GM18502 (cell line): ENCODE data around the gene LIPT2.
A peak's percentile ranks its signal among the peaks of the same experiment; 100 is the strongest.
"Not testable (repeated sequence)": the region's sequence is repeated elsewhere in the genome, so short reads cannot be mapped to it uniquely, and the experiment has no call there.

Source experiments
- ATAC-seq: cut with Tn5 transposase; IDR thresholded peaks from one replicate; pipeline ENCODE4 v1.9.1; 2021; ENCODE audit warnings: mild to moderate bottlenecking; ENCODE audit not compliant: unreplicated experiment, poor library complexity

LIPT2 gene

DNA sequence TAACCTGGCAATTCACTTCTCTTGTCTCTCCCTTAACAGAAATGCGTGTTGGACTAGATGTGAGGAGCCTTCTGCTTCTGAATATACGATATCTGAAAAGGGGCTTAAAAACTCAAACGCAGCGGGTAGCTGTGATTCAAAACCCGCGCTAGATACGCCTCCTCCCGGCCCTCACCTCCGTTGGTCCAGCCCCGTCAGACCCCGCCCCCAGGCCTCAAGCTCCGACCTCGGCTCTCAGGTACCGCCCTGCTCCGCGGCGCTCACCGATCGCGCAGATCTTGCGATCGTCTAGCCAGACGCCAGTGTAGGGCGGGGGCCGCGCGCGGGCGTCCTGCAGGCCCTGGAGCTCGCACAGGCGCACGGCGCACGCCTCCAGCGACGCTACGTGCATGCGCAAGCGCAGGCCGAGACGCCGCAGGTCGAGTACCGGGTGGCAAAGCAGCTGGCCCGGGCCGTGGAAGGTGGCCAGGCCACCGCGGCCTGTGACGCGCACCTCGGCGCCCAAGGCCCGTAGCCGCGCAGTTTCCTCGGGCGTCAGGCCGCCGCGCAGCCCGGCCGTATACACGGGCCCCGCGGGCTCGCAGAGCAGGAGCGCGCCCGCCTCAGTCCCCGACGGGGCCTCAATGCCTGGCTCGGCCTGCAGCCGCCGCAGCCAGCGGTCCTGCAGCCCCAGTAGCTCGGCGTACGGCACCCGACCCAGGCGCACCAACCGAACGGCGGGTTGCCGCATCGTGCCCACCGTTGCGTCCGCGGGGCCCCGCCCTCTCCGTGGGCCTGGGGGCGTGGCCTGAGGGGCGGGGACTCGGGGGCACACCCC lies at the start of gene LIPT2:
LIPT2 (minus strand) TSS at position 751 of the 817 bp plus-strand sequence; CDS start at position 730, 21 bp downstream.
- peak; percentile 97 for ATAC-seq

DNA sequence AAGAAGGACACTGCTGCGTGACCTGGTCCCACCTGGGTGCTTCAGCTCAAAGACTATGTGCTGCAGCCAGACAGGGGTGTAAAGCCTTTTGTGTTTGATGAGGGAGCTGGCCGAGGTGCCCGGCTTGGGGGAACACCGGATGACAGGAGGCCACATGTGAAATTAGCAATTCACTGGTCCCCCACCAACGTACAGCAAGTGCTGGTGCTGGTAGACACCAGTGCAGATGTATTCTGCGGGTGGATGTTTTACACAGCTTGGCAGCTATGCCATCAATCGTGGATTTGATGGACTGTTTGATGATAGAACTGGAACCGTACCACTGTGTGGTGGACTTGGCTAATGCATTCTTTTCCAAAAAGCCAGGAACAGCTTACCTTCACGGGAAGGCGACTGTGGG lies 47.9 kb upstream of the LIPT2 start:
- no peak for ATAC-seq

DNA sequence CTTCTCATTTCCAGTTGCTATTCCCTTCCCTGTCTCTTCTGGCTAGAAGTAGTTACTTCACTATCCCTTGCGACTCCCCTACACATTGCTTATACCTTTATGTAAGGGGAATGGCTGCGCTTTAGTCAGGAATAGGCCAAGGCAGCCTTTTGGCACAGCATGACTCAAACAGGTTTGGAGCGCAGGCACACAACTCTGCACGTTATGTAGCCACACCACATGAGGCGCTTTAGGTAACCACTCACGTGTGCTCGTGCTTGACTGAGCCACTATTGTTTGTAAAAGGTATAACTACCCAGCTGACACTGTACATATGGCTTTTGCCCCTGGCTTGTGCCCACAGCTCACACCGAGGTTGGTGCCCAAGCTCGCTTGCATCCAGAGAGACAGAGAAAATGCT lies 46.7 kb upstream of the LIPT2 start:
- ATAC-seq: no peak

DNA sequence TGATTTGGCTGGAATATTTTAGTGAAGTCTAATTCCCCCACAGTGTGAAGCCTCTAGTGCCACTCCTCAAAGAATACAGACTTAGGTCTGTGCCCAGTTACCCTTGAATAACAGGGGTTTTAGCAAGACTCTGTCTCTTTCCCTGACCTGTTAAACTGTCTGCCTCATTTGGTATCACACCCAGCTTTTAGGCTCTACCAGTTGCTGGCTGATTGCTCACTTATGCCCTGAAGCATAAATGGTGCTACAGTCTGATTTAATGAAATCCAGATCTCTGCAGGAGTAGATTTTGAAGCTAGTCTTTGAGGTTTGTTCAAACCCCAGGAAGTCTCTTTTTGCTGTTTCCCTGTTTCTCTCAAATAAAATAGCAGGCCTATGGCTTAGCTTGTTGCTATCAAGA lies 45.2 kb upstream of the LIPT2 start:
- no peak for ATAC-seq

DNA sequence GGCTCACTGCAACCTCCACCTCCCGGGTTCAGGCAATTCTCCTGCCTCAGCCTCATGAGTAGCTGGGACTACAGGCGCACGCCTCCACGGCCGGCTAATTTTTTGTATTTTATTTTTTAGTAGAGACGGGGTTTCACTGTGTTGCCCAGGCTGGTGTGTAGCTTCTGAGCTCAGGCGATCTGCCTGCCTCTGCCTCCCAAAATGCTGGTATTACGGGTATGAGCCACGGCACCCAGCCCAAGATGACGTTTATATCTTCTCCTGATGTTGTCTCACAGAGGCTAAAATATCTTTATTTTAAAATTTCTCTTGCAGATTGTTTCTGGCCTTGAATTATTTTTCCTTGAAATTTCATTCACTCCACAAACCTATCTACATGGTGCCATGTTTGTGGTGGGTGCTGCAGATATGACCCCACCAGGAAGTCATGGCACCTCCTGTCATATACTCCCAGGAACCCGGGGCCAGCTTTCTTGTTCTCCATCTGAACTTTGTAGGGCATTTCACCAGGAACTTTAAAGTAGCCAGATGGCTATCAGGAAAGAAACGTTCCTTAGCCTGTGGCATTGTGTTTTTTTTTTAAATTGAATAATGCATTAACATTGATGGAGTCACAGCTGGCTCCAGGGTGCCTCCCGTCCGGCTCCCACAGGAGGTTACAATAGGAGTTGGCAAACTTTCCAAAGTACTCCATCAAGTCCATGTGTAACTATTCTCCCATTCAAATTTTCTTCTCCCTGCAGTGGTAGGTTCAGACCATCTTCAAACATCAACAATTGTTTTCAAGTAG lies 42.0 kb upstream of the LIPT2 start:
- ATAC-seq: no peak

DNA sequence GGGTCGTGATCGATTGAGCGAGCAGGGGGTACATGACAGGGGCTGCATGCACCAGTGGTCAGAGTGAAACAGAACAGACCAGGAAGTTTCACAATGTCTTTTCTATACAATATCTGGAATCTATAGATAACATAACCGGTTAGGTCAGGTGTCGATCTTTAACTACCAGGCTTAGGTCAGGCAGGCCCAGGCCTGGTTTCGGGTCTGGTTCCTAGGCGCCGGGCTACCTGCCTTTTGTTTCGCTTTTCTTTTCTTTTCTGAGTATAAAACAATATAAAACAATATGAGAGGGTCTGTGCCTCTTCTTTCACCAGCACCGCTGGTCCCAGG lies 41.4 kb upstream of the LIPT2 start:
- ATAC-seq: not testable (repeated sequence)

DNA sequence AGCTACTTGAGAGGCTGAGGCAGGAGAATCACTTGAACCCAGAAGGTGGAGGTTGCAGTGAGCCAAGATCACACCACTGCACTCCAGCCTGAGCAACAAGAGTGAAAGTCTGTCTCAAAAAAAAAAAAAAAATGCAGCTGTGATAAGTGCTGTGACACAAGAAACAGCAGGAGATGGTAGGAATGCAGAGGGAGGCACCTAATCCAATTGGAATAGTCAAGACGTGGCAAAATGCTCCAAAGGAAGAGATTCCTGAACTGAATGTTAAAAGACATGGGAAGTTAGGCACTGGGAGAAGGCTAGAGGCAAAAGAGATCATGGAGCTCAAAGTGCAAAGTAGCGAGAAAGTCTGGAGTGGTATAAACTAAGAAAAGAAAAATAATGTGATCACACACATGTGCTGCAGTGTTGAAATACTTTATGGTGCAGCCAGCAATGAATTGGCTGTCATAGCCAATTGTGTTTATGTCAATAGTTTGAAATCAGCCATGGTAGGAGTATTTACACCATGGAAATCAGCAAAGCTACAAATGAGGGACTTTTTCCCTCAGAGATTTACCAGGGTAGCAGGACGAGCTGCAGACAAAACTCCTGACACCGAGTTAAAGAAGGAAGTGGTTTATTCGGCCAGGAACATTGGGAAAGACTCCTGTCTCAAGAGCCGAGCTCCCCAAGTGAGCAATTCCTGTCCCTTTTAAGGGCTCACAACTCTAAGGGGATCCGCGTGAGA lies 40.9 kb upstream of the LIPT2 start:
- ATAC-seq: no peak

DNA sequence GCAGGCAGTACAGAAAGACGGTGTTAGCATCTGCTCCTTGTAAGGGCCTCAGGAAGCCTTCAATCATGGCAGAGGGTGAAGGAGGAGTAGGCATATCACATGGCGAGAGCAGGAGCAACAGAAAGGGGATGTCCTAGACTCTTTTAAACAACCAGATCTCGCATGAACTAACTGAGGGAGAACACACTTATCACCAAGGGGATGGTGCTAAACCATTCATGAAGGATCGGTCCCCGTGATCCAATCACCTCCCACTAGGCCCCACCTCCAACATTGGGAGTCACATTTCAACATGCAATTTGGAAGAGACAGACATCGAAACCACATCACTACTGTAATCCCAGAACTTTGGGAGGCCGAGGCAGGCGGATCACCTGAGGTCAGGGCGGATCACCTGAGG lies 39.9 kb upstream of the LIPT2 start:
- ATAC-seq: no peak

DNA sequence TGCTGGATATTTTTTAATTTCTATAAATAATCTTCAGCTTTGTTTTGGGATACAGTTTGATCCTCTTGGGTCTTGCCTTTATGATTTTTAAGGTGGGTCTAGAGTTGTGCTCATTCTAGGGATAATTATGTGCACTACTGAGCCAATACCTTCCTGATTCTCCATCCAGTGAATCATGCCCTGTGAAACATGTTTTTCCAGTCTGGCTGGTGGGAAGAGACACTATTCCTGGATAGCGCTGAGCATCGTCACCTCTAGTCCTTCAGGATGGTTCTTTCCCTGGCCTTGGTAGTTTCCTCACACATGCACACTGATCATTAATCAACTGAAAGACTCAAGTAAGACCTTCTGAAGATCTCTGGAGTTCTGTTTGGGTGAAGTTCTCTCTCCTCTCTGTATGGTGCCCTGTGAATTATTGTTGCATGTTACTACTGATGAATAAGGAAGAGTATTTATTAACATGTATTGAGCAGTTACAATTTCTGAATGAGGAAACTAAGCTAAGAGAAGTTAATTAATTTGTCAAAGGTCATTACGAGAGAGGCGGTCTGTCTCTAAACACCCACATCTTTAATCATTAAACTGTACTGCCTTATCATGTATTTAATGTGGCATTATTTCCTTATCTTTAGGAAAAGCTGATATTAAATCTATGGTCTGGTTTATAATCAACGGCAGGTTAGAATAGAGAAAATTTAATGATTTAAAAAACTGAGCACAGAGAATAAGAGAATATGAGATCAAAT lies 39.1 kb upstream of the LIPT2 start:
- no peak for ATAC-seq

DNA sequence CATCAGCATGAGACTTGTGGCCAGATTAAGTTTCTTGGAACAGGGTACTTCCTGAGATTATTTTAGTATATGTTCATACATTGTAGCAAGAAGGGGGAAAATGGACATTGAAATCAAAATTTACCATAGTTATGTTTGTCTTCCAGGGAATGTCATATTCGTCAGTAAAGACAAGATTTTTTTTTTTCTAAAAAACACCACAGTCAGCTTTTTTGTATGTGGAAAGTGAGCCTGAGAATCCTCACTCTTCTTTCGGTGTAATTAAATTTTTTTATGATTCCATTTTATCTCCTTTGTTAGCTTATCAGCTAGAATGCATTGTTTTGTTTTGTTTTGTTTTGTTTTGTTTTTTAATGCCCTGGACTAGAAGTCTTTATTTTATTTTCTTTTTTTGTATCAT lies 31.5 kb upstream of the LIPT2 start:
- no peak for ATAC-seq

DNA sequence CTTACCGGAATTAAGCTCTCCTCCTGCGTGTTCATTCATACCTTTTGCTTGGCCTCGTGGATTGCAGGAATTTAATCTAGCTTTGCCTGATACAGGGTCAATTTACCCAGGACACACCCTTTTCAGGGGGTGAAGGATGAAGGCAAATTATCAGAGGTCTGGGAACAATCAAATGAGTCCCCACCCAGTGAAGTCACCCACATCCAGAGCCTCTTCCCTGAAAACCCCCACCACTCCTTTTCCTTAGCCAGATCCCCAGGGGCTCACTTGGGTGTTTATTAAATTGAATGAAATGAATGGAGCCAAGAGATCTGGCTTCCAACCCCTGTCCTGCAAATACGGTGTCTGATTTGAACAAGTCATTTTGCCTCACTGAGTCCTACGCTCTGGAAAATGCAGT lies 31.0 kb upstream of the LIPT2 start:
- no peak for ATAC-seq

DNA sequence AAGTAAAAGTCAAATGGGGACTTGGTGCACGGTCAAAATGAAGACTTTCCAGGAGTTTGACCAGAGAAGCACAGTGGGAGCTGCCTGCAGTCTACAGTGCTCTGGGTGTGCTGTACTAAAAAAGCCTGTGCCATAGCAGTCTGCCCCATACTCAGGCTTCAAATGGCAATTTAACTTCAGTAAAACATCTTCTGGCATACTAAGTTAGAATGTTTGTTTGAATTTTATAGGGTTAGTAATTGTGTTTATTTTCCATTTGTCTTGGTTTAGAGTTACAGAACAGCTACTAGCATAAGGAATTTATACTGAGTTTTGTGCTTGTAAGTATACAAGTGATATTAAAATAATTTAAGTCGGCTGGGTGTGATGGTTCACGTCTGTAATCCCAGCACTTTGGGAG lies 29.3 kb upstream of the LIPT2 start:
- ATAC-seq: no peak

DNA sequence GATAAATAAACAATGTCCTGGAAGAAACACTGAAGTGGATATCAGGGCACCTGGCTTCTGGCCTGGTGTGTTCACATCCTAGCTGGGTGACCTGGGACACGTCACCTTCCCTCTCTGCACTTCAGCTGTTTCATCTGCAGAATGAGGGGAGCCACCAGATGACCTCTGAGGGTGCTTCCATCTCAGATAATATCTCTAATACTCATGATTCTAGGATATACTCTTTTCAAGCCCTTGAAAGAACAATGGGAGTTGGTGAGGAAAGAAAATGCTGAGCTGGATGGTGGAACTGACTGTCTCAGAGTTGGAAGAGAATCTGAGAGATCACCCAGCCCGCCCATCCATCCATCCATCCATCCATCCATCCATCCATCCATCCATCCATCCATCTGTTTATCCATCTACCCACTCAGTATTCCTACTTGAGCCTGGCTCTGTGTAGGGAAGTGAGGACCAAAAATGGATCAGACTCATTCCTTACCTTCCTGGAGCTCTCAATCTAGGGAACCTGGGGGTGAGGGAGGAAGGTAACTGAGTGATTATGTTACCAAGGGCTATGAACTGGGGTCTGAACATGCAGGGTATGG lies 28.2 kb upstream of the LIPT2 start:
- ATAC-seq: no peak

DNA sequence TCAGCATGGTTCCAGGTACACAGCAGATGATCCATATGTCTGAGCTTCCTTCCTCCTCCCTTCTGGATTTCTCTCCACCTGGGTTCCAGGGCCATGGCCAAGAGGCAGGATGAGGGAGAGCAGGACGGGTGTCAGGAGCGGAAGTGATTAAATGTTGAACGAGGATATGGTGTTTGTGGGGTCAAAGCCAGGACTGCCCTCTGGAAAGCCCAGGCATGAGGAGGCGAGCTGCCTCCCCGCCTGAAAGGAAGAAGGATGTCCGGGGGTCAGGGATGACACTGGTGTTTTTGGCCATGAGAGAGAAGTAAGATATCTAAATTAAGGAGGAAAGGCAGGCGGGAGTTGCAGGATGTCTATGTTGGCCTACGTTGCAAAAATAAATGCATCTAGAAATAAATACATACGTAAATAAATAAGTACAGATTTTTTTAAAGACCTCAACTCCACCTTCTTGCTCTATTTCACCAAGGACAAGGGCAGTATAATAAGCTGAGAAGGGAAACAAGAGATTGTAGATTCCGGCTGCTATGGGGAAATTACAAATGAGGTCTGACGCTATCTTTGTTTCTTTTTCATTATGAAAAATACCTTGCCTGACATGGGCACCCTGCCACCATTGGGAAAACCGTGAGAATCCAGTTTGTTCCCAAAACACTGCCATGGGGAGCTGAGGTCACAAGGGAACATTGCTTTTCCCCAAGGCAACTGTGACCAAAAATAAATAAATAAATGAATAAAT lies 27.6 kb upstream of the LIPT2 start:
- ATAC-seq: no peak

DNA sequence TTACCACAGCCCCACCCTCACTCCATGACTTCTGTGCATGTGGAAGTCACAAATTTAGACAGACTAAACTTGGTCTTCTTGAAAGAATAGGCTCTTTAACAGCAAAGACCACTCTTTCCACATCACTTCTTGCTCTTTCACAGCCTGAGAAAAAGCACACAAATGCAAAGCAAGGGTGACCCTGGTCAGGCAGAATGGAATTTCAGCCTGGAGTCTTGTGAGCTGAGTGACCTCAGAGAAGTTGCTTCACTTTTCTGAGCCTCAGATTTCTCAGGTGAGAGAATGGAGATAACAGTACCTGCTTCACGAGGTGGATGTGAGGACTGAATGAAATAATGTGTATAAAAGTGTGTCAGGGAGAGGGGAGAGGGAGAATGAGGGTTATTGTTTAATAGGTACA lies 26.8 kb upstream of the LIPT2 start:
- ATAC-seq: no peak

DNA sequence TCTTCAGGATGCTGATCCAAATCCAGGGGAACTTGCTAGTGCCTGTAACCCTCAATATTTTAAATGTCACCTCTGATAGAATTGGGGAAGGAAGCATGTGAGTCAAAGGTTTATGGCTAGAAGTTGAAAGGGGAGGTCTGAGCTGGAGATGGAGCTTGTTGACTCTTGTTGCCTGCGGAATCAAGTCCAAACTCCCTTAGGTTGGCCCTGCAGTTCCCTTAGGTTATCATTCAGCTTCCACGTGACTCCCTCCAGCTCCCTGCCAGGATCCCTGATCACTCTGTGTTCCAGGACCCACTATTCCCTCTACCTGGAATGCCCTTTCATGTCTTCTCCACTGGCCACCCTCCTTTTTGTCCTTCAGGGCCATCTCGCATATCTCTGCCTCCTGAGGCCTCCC lies 26.2 kb upstream of the LIPT2 start:
- ATAC-seq: no peak

DNA sequence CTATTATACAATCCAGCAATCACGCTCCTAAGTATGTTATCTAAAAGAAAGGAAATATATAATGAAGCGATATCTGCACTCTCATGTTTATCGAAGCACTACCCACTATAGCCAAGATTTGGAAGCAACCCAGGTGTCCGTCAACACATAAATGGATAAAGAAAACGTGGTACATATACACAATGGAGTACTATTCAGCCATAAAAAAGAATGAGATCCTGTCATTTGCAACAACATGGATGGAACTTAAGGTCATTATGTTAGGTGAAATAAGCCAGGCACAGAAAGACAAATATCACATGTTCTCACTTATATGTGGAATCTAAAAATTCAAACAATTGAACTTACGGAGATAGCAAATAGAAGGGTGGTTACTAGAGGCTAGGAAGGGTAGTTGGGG lies 24.1 kb upstream of the LIPT2 start:
- not testable (repeated sequence) for ATAC-seq

DNA sequence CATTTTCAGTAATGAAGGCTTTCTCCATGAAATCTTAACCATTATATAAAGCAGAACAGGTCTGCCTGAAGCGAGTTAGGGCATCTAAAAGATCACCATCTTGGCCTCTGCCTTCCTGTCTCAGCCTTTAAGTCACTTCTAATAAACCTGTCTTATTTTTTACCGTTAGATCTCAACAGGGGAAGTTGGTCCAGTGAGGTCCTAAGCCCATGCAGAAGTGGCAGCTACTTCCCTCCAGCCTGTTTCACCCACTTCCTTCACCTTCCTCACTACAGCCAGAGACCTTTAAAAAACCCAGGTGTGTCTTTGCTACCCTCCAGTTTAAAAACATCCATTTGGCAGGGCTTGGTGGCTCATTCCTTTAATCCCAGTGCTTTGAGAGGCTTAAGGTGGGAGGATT lies 14.1 kb upstream of the LIPT2 start:
- ATAC-seq: no peak

DNA sequence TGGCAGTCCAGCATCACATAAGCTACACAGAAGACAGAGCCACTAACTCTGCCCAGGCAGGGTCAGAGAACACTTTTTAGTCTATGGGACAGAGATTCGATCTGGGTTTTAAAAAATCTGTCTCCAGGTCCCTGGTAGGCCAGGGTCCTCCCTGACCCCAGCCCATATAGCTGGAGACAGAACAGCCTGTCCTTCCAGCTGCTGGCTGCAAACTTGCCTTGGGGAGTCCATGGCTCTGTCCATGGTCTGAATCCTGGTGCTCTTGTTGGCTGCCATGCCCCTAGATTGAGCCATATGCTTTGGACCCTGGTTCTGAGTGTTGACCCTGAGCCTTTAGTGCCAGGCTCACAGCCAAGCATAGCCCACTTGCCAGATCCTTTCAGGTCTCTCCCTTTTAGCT lies 13.3 kb upstream of the LIPT2 start:
- ATAC-seq: no peak
